HG02938 (cell line): ENCODE results near the gene CDIP1.

ENCODE experiments used
- ATAC-seq: cut with Tn5 transposase; IDR thresholded peaks from one replicate; pipeline ENCODE4 v1.9.1; 2021; ENCODE audit warnings: mild to moderate bottlenecking, moderate library complexity; ENCODE audit not compliant: unreplicated experiment

The CDIP1 gene

DNA sequence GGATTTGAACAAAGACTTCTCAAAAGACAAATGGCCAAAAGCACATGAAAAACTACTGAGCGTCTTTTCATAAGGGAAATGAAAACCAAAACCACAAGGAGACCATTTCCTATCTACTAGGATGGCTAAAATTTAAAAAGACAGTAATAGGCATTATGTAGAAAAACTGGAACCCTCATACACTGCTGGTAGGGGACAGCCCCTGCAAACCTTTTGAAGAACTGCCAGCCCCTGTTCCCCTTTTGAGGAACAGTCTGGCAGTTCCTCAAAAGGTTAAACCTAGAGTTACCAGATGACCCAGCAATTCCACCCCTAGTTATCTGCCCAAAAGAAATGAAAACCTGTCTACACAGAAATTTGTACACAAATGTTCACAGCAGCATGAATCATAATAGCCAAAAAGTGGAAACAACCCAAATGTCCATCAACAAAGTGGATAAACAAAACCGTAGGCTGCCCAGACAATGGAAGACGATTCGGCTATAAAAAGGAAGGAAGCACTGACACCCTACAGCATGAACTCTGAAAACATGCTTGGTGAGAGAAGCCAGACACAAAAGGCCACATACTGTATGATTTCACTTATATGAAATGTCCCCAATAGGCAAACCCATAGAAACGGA lies 22.9 kb downstream of the CDIP1 start:
- ATAC-seq: no peak

DNA sequence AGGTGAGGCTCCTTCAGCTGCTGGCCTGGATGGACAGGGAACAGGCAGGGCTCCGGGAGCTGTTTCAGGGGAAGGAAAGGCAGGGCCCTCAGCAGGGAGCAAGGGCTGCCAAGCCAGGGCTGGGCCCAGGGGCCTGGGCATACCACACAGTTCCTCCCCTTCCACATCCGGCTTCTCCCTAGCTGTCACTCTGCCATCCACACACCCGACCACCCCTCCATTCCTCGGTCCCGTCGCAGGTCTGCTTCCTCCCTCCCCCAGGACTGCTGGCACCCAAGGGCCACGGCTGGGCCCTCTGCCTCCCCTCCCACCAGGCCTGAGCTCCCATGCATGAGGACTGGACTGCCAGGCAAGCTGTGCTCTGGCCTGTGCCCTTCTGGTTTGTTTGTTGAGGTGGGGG lies 24.0 kb downstream of the CDIP1 start:
- ATAC-seq: no peak

DNA sequence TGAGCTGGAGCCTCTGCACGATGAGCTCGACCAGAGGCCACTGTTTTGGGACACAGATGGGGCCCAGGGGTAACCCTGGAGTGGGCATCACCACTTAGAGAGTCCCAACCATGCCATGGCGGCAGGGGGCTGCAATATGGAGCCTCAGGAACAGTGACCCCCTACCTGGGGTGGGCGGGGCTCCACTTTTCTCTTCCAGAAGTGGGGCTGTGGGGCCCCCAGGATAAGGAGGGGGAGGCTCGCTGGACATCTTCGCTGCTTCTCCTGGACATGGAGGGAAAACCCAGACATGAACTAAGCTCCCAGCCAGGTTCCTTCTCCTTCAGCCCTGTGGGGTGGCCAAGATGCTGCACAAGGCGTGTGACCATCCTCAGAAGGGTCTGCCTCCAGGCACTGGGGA lies 24.7 kb downstream of the CDIP1 start:
- ATAC-seq: no peak

- ATAC-seq: no peak
These were observed 25.3 kb downstream of the CDIP1 start for GRCh38 chr16:4513086-4513860.

- no peak for ATAC-seq
These were observed 26.1 kb downstream of the CDIP1 start for GRCh38 chr16:4512473-4512872.

DNA sequence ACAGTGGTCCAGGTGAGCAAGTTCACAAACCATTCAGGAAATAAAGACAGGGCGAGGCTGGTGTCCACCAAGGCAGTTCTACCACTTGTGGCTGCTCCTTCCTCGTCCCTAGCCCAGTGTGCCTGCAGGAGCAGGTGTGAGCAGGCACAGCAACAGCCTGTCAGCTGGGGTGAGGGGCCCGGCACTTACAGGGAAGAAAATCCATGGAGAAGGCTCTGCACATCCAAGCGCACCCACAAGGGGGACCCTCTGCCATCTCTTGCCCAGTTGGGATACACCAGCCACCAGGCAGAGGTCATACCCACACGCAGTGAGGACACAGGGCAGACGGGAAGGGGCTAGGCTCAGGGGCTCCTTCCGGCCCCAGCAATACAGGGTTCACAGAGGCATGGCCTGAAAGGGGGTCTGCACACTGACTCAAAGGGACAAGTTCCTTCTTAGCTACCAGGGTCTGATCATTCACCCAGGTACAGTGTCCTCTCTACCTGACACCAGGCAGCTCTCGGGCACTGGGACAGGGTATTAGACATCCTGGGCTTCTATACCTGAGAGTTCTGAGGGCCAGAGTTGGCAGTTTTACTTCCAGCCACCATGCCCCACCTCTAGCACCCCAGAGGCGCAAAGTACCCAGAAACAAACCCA lies 27.0 kb downstream of the CDIP1 start:
- no peak for ATAC-seq

- ATAC-seq: no peak
These were observed 27.7 kb downstream of the CDIP1 start for GRCh38 chr16:4510747-4511426.

DNA sequence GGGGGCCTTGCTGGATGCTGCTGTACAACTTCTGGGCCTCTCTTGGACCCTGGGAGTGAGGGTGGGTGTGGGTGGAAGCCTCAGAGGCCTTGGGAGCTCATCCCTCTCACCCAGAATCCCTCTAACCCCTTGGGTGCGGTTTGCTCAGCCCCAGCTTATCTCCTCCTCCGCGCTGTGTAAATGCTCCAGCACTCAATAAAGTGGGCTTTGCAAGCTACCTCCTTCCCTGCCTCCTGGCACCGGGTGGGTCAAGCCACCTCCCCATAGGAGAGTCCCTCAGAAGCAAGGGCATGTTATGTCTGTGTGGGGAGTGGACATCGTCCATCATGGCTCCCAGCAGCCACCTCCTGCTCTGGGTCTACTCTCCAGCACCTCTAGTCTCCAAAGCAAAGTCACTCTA lies 28.4 kb downstream of the CDIP1 start:
- no peak for ATAC-seq

GRCh38 chr16:4509420-4509819 lies 29.2 kb downstream of the CDIP1 start:
- ATAC-seq: no peak

DNA sequence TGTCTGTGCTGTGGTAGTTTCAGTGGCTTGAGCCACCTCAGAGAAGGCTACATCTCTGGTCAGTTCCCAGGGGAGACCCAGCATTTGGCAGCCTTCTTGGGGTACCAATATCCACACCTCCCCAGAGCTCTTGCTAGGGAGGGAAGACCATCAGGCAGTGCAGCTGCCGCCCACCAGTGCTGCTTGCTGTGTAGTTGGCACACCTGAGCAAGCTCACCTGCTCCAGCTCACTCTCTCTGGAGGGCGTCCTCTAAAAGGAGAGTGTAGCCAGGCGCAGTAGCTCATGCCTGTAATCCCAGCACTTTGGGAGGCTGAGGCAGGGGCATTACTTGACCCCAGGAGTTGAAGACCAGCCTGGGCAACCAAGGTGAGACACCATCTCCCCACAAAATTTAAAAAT lies 29.8 kb downstream of the CDIP1 start:
- ATAC-seq: no peak

GRCh38 chr16:4507588-4508345 lies 30.8 kb downstream of the CDIP1 start:
- no peak for ATAC-seq

GRCh38 chr16:4506450-4506849 lies 32.1 kb downstream of the CDIP1 start:
- no peak for ATAC-seq

DNA sequence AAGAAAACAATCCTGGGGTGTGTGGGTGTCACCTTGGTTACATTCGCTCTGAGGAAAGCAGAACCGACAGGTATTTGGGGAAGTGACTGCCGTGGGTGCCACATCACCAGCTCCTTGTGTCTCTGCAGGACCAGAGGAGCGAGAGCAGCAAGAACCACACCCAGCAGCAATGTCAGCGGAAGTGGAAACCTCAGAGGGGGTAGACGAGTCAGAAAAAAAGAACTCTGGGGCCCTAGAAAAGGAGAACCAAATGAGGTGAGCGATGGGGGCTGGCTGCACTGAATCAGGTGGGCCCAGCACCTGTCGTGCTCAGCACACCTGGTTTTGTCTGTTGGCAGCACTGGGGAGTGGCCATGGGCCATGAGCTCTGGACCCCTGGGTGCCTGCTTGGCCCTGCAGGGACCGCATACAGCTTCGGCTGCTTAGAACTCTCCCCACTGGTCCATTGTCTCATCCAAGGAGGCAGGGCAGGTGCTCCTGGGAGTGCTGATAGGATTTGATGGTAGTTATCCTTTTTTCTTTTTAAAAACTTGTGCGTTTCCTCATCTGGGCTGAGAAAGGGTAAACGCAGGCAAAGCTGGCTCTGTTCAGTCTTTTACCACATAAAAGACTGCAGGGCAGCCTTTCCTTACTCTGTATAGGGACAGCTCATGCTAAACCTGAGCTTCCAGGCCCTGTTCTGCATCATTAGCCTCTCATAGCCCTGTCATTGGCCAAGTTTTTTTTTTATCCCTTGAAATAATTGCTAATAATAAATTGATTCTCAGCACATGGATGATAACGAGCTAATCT lies 33.0 kb downstream of the CDIP1 start:
- peak; percentile 63 for ATAC-seq

GRCh38 chr16:4501071-4501478 lies 37.5 kb downstream of the CDIP1 start:
- no peak for ATAC-seq

DNA sequence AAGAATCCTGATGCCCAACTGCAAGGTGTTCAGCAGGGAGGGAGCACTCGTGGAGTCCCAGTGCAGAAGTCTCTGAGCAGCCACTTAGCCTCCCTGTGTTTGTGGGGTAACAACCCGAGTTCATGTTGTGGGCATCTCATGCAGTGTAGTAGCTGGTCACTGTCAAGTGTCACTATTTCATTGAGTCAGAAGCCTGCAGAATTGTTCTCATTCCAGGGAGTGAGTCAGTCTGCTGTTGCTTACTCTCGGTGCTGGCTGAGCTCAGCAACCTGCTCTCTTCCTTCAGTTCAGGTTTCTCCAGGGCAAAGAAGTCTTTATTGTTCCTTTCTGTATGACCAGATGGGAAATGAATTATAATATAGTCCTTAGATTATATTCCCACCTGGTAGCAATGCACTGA lies 38.3 kb downstream of the CDIP1 start:
- ATAC-seq: no peak

- ATAC-seq: no peak
These were observed 39.4 kb downstream of the CDIP1 start for GRCh38 chr16:4499196-4499555.

DNA sequence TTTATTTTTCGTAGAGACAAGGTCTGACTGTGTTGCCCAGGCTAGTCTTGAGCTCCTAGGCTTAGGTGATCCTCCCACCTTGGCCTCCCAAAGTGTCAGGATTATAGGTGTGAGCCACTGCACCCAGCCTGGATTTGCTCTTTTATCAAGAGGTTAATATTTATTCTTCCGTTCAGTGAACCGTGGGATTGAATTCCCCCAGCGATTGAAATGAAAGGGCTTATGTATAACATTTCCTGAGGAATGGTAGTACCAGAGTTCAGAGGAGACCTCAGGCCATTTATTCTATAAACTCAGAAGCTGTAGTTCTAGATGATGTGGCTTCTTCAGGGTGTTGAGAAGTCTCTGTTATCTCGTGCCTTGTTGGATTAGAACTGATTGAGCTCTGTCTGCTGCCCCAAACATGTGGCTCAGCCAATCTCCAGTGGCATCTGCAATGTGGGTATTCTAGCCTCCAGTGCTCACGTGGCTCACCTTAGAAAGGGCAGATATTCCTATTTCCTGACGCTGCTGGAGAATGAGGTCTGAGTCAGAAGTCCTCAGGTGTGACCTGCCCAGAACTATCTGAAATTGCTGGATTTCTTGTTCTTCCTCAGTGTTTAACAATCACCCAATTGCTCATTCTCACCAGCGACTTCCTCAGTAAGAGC lies 39.9 kb downstream of the CDIP1 start:
- no peak for ATAC-seq

DNA sequence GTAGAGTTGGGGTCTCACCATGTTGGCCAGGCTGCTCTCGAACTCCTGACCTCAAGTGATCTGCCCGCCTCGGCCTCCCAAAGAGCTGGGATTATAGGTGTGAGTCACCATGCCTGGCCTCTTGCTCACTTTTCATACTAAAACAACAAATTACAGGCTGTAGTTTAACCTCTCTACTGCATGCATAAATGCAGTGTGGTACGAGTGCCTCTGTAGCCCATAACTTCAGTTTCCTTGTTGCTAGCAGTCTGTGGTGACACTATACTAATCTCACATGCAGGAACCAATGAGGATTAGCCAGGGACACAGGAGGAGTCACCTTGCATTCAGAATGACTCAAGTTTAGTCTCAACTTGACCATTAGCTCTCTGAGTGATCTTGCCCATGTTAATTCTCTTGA lies 42.3 kb downstream of the CDIP1 start:
- ATAC-seq: no peak

DNA sequence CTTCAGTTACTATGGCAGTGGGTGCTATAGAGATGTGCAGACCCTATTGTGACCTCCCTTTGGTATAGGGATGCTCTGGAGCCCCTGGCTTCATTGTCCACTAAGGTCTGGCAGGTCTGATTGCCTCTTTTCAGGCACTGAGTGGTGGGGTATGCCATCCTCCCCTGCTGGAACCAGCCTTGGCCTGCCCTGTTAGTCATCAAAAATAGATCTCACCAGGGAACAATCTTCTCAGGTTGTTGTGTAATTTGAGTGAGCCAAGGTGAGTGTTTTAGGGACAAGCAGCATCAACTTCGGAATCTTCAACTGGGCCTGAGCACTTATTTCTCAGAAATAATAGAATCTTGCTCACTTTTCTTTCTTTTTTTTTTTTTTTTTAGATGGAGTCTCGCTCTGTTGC lies 42.8 kb downstream of the CDIP1 start:
- no peak for ATAC-seq
